Caco-2 (cell line): ENCODE data around the gene GNB1. TPM values are rescaled to one million over a fixed set of nuclear protein-coding genes. Genes with fewer than 3 reads are reported as not detected.

ENCODE experiments used
- BruUV-seq: library from RNA; stranded (reverse); fragments of 400-500 nt; replicated peaks from 2 replicates; lab custom pipeline; 2021; lab: Mats Ljungman, UMichigan
- CTCF ChIA-PET: fragments of 300-600 bp; sonication (Branson Sonifier 250); formaldehyde crosslinking; loops from one replicate; lab custom pipeline; 2022; ENCODE audit warnings: antibody characterized with exemption; lab: Charles Lee
- POLR2A ChIA-PET: fragments of 300-600 bp; sonication (Branson Sonifier 250); formaldehyde crosslinking; loops from one replicate; lab custom pipeline; 2022; ENCODE audit warnings: antibody characterized with exemption; lab: Charles Lee
- DNase-seq, 2 experiments: peaks; one replicate each; pipeline versions ENCODE4 v3.0.0 to v3.0.0-alpha.2; 2020 to 2022
- H3K27me3 ChIP-seq: replicated peaks from 2 replicates; pipeline ENCODE4 v1.6.0; 2011; ENCODE audit warnings: low read length; ENCODE audit not compliant: control insufficient read depth, insufficient read depth
- H3K36me3 ChIP-seq: 2 replicates; pipeline ENCODE4 v1.5.1; 2011; ENCODE audit warnings: low read length; ENCODE audit not compliant: control insufficient read depth, insufficient read depth
- H3K4me1 ChIP-seq: fragments of 250-450 bp; sonication (Bioruptor Pico); 2 replicates; pipeline ENCODE4 v1.5.1; 2020; ENCODE audit warnings: mild to moderate bottlenecking
- H3K4me3 ChIP-seq: 2 replicates; pipeline ENCODE4 v1.5.1; 2011; ENCODE audit warnings: low read depth, mild to moderate bottlenecking, control low read depth, low read length
- H3K9me3 ChIP-seq: fragments of 250-450 bp; sonication (Bioruptor Pico); 2 replicates; pipeline ENCODE4 v1.5.1; 2020; ENCODE audit warnings: mild to moderate bottlenecking, moderate library complexity
- H3K27ac Mint-ChIP-seq: one replicate; pipeline ENCODE4 v1.8.0; 2022; ENCODE audit warnings: mixed read lengths; ENCODE audit not compliant: unreplicated experiment
- H3K27me3 Mint-ChIP-seq: one replicate; pipeline ENCODE4 v1.8.0; 2022; ENCODE audit warnings: mixed read lengths; ENCODE audit not compliant: insufficient read depth, unreplicated experiment
- H3K36me3 Mint-ChIP-seq: one replicate; pipeline ENCODE4 v1.8.0; 2022; ENCODE audit warnings: mild to moderate bottlenecking, mixed read lengths; ENCODE audit not compliant: insufficient read depth, unreplicated experiment
- H3K4me1 Mint-ChIP-seq: one replicate; pipeline ENCODE4 v1.8.0; 2022; ENCODE audit warnings: low read depth, mixed read lengths; ENCODE audit not compliant: unreplicated experiment
- H3K4me3 Mint-ChIP-seq: one replicate; pipeline ENCODE4 v1.8.0; 2022; ENCODE audit warnings: mild to moderate bottlenecking, moderate library complexity, mixed read lengths; ENCODE audit not compliant: unreplicated experiment
- H3K9me3 Mint-ChIP-seq: one replicate; pipeline ENCODE4 v1.8.0; 2022; ENCODE audit warnings: mixed read lengths; ENCODE audit not compliant: unreplicated experiment
- intact Hi-C: fragments of 100-400 bp; cut with micrococcal nuclease; formaldehyde crosslinking; loops from one replicate; pipeline ENCODE4 v1.10.0; 2022; ENCODE audit not compliant: unreplicated experiment
- total RNA-seq: library from RNA; stranded (reverse); gene quantifications from 2 replicates; pipeline ENCODE4 v1.2.3, GENCODE V29; 2022
- TF ChIP-seq, protein P1 (sequence below), 2 experiments: fragments of 200-600 bp in 1 of 2; IDR thresholded peaks; 1 replicate in 1 of 2; 2 replicates in 1 of 2; pipeline versions ENCODE4 v1.5.1 to v1.8.0; 2011 to 2022; ENCODE audit warnings: antibody characterized with exemption in 1 of 2, control low read depth in 1 of 2, inconsistent platforms in 1 of 2, low read depth in 1 of 2, low read length in 1 of 2, mild to moderate bottlenecking in 1 of 2, moderate library complexity in 1 of 2; ENCODE audit not compliant: insufficient read depth in 1 of 2, severe bottlenecking in 1 of 2, unreplicated experiment in 1 of 2

The GNB1 gene
- total RNA-seq, 1 experiment from 2014 or later = 301 TPM

DNA sequence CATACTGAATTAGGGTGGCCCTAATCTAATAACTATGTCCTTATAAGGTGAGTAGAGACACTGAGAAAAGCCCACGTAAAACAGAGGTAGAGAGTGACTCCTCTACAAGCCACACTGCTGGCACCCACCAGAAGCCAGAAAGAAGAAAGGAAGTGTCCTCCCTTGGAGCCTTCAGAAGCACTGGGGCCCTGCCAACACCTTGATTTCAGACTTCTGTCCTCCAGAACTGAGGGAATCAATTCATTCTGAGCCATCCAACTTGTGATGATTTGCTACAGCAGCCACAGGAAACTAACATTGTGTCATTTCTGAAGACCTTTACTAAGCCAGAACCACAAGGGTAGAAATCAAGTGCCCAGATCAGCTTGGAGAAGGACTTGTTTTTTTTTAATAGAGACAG, 15.0 kb downstream of the GNB1 start:
- CTCF ChIA-PET = no interaction called here
- Histone ChIP-seq H3K4me1 (no peaks in the 10 kb centered on the region), H3K36me3 (peaks cover 3% of the 10 kb centered on the region; the same call in 1 of the 2 replicates), H3K9me3 (no peaks in the 10 kb centered on the region), H3K27me3 (no peaks in the 10 kb centered on the region), H3K4me3 (no peak overlapping the region)
- POLR2A ChIA-PET = no interaction called here
- Mint-ChIP-seq H3K27me3 (no peaks in the 10 kb centered on the region), H3K36me3 (peaks cover 88% of the 10 kb centered on the region), H3K4me1 (peaks cover 44% of the 10 kb centered on the region), H3K27ac (no peak overlapping the region), H3K9me3 (peaks cover 5% of the 10 kb centered on the region), H3K4me3 (no peak overlapping the region)
- no peak for DNase-seq
- TF ChIP-seq, protein P1, sequence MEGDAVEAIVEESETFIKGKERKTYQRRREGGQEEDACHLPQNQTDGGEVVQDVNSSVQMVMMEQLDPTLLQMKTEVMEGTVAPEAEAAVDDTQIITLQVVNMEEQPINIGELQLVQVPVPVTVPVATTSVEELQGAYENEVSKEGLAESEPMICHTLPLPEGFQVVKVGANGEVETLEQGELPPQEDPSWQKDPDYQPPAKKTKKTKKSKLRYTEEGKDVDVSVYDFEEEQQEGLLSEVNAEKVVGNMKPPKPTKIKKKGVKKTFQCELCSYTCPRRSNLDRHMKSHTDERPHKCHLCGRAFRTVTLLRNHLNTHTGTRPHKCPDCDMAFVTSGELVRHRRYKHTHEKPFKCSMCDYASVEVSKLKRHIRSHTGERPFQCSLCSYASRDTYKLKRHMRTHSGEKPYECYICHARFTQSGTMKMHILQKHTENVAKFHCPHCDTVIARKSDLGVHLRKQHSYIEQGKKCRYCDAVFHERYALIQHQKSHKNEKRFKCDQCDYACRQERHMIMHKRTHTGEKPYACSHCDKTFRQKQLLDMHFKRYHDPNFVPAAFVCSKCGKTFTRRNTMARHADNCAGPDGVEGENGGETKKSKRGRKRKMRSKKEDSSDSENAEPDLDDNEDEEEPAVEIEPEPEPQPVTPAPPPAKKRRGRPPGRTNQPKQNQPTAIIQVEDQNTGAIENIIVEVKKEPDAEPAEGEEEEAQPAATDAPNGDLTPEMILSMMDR (IDR thresholded peaks at IDR 0.05; ENCODE audit: insufficient read depth in 1 of 2, low read depth in 1 of 2, low read length in 1 of 2, severe bottlenecking in 1 of 2, unreplicated experiment in 1 of 2) = no peak
- intact Hi-C loops = no loop called here
- no TSS peak for BruUV-seq

DNA sequence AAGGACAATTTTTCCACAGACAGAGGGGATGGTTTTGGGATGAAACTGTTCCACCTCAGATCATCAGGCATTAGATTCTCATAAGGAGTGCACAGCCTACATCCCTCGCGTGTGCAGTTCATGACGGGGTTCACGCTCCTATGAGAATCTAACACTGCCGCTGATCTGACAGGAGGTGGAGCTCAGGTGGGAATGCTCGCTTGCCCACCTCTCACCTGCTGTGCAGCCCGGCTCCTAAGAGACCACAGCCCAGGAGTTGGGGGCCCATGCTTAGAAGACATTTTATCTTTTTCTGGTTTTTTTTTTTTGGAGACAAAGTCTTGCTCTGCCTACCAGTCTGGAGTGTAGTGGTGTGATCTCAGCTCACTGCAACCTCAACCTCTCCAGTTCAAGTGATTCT, 16.0 kb downstream of the GNB1 start:
- POLR2A ChIA-PET = interaction anchor here (0.5 kb wide), 1 partner anchor 34 kb away, joined by 3 read pairs; no protein-coding TSS in a partner anchor
- peaks cover 5% of the 10 kb centered on the region for H3K9me3 Mint-ChIP-seq
- H3K27me3 Mint-ChIP-seq = no peaks in the 10 kb centered on the region
- H3K27ac Mint-ChIP-seq = no peak overlapping the region
- no peak overlapping the region for H3K4me3 ChIP-seq
- peaks cover 39% of the 10 kb centered on the region for H3K4me1 Mint-ChIP-seq
- no TSS peak for BruUV-seq
- no peak for DNase-seq
- H3K36me3 ChIP-seq = peaks cover 3% of the 10 kb centered on the region; the same call in 1 of the 2 replicates
- TF ChIP-seq, protein P1 (IDR thresholded peaks at IDR 0.05; ENCODE audit: insufficient read depth in 1 of 2, low read depth in 1 of 2, low read length in 1 of 2, severe bottlenecking in 1 of 2, unreplicated experiment in 1 of 2) = no peak
- peaks cover 83% of the 10 kb centered on the region for H3K36me3 Mint-ChIP-seq
- CTCF ChIA-PET = interaction anchor here (0.6 kb wide), 1 partner anchor 23 kb away, joined by 4 read pairs; no protein-coding TSS in a partner anchor
- intact Hi-C loops = no loop called here
- H3K4me3 Mint-ChIP-seq = no peak overlapping the region
- no peaks in the 10 kb centered on the region for H3K9me3 ChIP-seq
- H3K4me1 ChIP-seq = no peaks in the 10 kb centered on the region
- no peaks in the 10 kb centered on the region for H3K27me3 ChIP-seq

DNA sequence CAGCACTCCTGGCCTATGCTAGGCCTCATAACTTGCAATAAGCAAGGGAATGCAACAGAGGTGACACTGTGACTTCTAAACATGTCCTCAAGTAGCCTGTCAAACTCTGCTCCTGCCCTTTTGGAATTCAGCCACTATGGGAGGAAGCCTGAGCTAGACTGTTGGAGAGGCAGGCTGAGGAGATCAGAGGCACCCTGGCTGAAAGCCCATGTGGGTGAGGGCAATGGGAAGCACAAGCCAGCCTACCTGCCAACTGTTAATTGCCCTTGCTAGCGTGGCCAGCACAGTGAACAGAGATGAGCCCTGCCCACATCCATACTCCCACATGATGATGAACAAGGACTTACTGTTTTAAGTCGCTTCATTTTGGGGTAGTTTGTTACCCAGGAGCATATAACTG, 17.7 kb downstream of the GNB1 start:
- H3K4me3 ChIP-seq = no peak overlapping the region
- Mint-ChIP-seq H3K27me3 (no peaks in the 10 kb centered on the region), H3K36me3 (peaks cover 66% of the 10 kb centered on the region), H3K4me1 (peaks cover 38% of the 10 kb centered on the region), H3K4me3 (no peak overlapping the region), H3K9me3 (peaks cover 5% of the 10 kb centered on the region), H3K27ac (no peak overlapping the region)
- POLR2A ChIA-PET = no interaction called here
- TF ChIP-seq, protein P1 (IDR thresholded peaks at IDR 0.05; ENCODE audit: insufficient read depth in 1 of 2, low read depth in 1 of 2, low read length in 1 of 2, severe bottlenecking in 1 of 2, unreplicated experiment in 1 of 2) = no peak
- no peaks in the 10 kb centered on the region for H3K9me3 ChIP-seq
- intact Hi-C loops = no loop called here
- H3K36me3 ChIP-seq = peaks cover 2% of the 10 kb centered on the region; the same call in 1 of the 2 replicates
- no peaks in the 10 kb centered on the region for H3K4me1 ChIP-seq
- no peaks in the 10 kb centered on the region for H3K27me3 ChIP-seq
- no peak for DNase-seq
- CTCF ChIA-PET = no interaction called here
- BruUV-seq = no TSS peak
